Thyroid gland (tissue), 4 donors: Measurements from ENCODE around the gene TOMM7.

Experiments used
- CTCF ChIP-seq, 6 experiments: fragments of 200-600 bp in 3 of 6; fragments of 450-650 bp in 3 of 6; sonication (generic) in 3 of 6; IDR thresholded peaks; one replicate each; pipeline ENCODE4 v1.5.1; 2016 to 2019; ENCODE audit warnings: antibody characterized with exemption in 6 of 6, mild to moderate bottlenecking in 2 of 6, inconsistent platforms in 1 of 6, moderate library complexity in 1 of 6
- POLR2A ChIP-seq, 2 donors: fragments of 450-650 bp; IDR thresholded peaks; one replicate each; pipeline ENCODE4 v1.6.1; 2017; ENCODE audit warnings: antibody characterized with exemption in 2 of 2, mild to moderate bottlenecking in 2 of 2, moderate library complexity in 1 of 2

GRCh38 chr7:22872096-22872807 is 49.6 kb upstream of the TOMM7 start:
- no peak for TF ChIP-seq POLR2A (IDR thresholded peaks at IDR 0.05)
- no peak for TF ChIP-seq CTCF (IDR thresholded peaks at IDR 0.05)
